GM12878 (cell line): Measurements from ENCODE around the gene BPGM. TPM values are rescaled to one million over a fixed set of nuclear protein-coding genes. Genes with fewer than 3 reads are reported as not detected.

Source experiments
- ATF7 ChIP-seq: fragments of 450-650 bp; IDR thresholded peaks from 2 replicates; pipeline ENCODE4 v1.6.1; 2016; ENCODE audit warnings: low read depth, mild to moderate bottlenecking
- RUNX3 ChIP-seq: IDR thresholded peaks from 2 replicates; pipeline ENCODE4 v1.6.1; 2012; ENCODE audit warnings: low read length, inconsistent platforms
- ZNF622 ChIP-seq: fragments of 450-650 bp; IDR thresholded peaks from 2 replicates; pipeline ENCODE4 v1.6.1; 2017; ENCODE audit warnings: mild to moderate bottlenecking, inconsistent platforms
- polyA plus RNA-seq, 11 experiments: library from polyadenylated mRNA; depleted of rRNA in 4 of 11; unstranded in 6 of 11; stranded (reverse) in 5 of 11; fragments of >200 nt; fragmentation: Nextera tagmentation in 4 of 11; fragmentation: Illumina TruSeq in 1 of 11; extraction: Ambion mirVana in 4 of 11; extraction: Trizol in 1 of 11; gene quantifications; 1 replicate in 1 of 11; 2 replicates in 10 of 11; pipeline versions ENCODE4 v1.2.1 to v1.2.3, GENCODE V29; 2011 to 2016; ENCODE audit warnings: inconsistent platforms in 2 of 11, missing spikeins in 2 of 11, low read depth in 1 of 11
- total RNA-seq, 4 experiments: library from RNA; depleted of rRNA in 3 of 4; stranded (reverse); fragments of >200 nt in 3 of 4; fragmentation: Illumina TruSeq in 1 of 4; extraction: Trizol in 1 of 4; gene quantifications; 2 replicates each; pipeline versions ENCODE4 v1.2.1 to v1.2.3, GENCODE V29; 2013 to 2021
- TF ChIP-seq, protein P1 (sequence below): IDR thresholded peaks from 2 replicates; pipeline ENCODE4 v1.6.1; 2011; ENCODE audit warnings: borderline replicate concordance, low read depth, mild to moderate bottlenecking, moderate library complexity, mixed read lengths, low read length; ENCODE audit not compliant: insufficient read depth; ENCODE audit errors: extremely low read length
- TF ChIP-seq, protein P2 (sequence below): IDR thresholded peaks from 2 replicates; pipeline ENCODE4 v1.6.1; 2012; ENCODE audit warnings: low read length, inconsistent platforms
- TF ChIP-seq, protein P3 (sequence below): fragments of 150-350 bp; IDR thresholded peaks from 2 replicates; pipeline ENCODE4 v1.6.1; 2014; ENCODE audit warnings: mild to moderate bottlenecking, low read depth, low read length
- TF ChIP-seq, protein P4 (sequence below), 3 experiments: IDR thresholded peaks in 2 of 3; conservative IDR thresholded peaks in 1 of 3; 2 replicates each; pipeline ENCODE4 v1.5.1; 2011; ENCODE audit warnings: low read depth in 3 of 3, low read length in 3 of 3, mild to moderate bottlenecking in 3 of 3, control low read depth in 2 of 3, moderate library complexity in 2 of 3, inconsistent platforms in 1 of 3, mixed read lengths in 1 of 3; ENCODE audit not compliant: control insufficient read depth in 2 of 3, insufficient read depth in 1 of 3; ENCODE audit errors: extremely low read depth in 1 of 3

Gene BPGM
- total and polyA plus RNA-seq, 10 of the 15 experiments (the other 5 are each of a cell fraction or from before 2014, with no cell fraction given), result 9.0 to 20.1 (median 15.2) TPM

DNA sequence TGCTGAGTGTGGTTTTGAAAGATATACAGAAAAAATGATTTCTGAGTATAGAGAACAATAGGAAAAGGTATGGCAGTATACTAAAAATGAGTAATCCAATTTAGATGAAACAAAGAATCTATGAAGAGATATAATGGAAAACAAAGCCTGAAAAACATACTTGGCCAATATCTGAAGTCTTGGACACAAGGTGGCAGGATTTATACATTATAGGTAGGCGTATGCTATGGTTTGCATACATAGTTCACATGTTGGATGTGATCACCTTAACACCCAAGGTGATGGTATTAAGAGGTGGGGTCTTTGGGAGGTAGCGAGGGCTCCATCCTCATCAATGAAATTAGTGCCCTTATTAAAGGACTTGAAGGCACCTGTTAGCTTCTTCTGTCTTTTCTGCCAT lies 34.5 kb upstream of the BPGM start (continued):
- TF ChIP-seq, protein P1, sequence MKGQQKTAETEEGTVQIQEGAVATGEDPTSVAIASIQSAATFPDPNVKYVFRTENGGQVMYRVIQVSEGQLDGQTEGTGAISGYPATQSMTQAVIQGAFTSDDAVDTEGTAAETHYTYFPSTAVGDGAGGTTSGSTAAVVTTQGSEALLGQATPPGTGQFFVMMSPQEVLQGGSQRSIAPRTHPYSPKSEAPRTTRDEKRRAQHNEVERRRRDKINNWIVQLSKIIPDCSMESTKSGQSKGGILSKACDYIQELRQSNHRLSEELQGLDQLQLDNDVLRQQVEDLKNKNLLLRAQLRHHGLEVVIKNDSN, result no peak
- TF ChIP-seq, protein P2, sequence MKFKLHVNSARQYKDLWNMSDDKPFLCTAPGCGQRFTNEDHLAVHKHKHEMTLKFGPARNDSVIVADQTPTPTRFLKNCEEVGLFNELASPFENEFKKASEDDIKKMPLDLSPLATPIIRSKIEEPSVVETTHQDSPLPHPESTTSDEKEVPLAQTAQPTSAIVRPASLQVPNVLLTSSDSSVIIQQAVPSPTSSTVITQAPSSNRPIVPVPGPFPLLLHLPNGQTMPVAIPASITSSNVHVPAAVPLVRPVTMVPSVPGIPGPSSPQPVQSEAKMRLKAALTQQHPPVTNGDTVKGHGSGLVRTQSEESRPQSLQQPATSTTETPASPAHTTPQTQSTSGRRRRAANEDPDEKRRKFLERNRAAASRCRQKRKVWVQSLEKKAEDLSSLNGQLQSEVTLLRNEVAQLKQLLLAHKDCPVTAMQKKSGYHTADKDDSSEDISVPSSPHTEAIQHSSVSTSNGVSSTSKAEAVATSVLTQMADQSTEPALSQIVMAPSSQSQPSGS, result no peak
- TF ChIP-seq, protein P3, sequence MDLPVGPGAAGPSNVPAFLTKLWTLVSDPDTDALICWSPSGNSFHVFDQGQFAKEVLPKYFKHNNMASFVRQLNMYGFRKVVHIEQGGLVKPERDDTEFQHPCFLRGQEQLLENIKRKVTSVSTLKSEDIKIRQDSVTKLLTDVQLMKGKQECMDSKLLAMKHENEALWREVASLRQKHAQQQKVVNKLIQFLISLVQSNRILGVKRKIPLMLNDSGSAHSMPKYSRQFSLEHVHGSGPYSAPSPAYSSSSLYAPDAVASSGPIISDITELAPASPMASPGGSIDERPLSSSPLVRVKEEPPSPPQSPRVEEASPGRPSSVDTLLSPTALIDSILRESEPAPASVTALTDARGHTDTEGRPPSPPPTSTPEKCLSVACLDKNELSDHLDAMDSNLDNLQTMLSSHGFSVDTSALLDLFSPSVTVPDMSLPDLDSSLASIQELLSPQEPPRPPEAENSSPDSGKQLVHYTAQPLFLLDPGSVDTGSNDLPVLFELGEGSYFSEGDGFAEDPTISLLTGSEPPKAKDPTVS, result no peak
- TF ChIP-seq ZNF622 (no peak), RUNX3 (no peak), ATF7 (no peak)
- TF ChIP-seq, protein P4, sequence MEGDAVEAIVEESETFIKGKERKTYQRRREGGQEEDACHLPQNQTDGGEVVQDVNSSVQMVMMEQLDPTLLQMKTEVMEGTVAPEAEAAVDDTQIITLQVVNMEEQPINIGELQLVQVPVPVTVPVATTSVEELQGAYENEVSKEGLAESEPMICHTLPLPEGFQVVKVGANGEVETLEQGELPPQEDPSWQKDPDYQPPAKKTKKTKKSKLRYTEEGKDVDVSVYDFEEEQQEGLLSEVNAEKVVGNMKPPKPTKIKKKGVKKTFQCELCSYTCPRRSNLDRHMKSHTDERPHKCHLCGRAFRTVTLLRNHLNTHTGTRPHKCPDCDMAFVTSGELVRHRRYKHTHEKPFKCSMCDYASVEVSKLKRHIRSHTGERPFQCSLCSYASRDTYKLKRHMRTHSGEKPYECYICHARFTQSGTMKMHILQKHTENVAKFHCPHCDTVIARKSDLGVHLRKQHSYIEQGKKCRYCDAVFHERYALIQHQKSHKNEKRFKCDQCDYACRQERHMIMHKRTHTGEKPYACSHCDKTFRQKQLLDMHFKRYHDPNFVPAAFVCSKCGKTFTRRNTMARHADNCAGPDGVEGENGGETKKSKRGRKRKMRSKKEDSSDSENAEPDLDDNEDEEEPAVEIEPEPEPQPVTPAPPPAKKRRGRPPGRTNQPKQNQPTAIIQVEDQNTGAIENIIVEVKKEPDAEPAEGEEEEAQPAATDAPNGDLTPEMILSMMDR (IDR thresholded peaks at IDR 0.05 in 2 of 3, conservative IDR thresholded peaks at IDR 0.05 in 1 of 3; ENCODE audit: control insufficient read depth in 2 of 3, extremely low read depth in 1 of 3, insufficient read depth in 1 of 3, low read depth in 3 of 3, low read length in 3 of 3), result peak in 1 of 3 experiments; percentile 33; a peak in 2 of 6 replicates
